ENCODE results near the gene TMPRSS6.

GRCh38 chr22:37144180-37144554, 34.7 kb upstream of the TMPRSS6 start:
- TF ChIP-seq, protein P1, sequence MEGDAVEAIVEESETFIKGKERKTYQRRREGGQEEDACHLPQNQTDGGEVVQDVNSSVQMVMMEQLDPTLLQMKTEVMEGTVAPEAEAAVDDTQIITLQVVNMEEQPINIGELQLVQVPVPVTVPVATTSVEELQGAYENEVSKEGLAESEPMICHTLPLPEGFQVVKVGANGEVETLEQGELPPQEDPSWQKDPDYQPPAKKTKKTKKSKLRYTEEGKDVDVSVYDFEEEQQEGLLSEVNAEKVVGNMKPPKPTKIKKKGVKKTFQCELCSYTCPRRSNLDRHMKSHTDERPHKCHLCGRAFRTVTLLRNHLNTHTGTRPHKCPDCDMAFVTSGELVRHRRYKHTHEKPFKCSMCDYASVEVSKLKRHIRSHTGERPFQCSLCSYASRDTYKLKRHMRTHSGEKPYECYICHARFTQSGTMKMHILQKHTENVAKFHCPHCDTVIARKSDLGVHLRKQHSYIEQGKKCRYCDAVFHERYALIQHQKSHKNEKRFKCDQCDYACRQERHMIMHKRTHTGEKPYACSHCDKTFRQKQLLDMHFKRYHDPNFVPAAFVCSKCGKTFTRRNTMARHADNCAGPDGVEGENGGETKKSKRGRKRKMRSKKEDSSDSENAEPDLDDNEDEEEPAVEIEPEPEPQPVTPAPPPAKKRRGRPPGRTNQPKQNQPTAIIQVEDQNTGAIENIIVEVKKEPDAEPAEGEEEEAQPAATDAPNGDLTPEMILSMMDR (IDR thresholded peaks at IDR 0.05), result no peak
- TF ChIP-seq POLR2A (IDR thresholded peaks at IDR 0.05; ENCODE audit: low read depth) (no peak), POLR2AphosphoS5 (IDR thresholded peaks at IDR 0.05) (no peak)

Data from esophagus muscularis mucosa (tissue), 3 donors.